HG03095 (cell line): ENCODE data around the gene FAM13A.

ENCODE experiments used
- ATAC-seq: cut with Tn5 transposase; IDR thresholded peaks from one replicate; pipeline ENCODE4 v1.9.1; 2021; ENCODE audit warnings: moderate library complexity; ENCODE audit not compliant: unreplicated experiment

FAM13A gene

DNA sequence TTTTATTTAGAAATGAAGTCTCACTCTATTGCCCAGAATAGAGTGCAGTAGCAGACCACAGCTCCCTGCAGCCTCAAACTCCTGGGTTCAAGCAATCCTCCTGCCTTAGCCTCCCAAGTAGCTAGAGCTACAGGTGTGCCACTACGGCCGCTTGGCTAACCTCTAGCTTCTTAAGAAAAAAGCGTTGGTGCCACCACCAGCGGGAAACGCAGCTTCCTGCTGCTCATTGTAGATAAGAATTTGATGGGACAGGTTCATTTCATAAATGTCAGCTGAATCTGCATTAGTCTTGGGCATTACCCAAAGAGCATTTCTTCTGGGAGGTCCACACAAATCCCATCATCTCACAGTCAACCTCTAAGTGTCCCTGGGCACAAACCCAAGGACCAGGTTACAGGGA lies 326.2 kb downstream of the FAM13A start:
- ATAC-seq: no peak

DNA sequence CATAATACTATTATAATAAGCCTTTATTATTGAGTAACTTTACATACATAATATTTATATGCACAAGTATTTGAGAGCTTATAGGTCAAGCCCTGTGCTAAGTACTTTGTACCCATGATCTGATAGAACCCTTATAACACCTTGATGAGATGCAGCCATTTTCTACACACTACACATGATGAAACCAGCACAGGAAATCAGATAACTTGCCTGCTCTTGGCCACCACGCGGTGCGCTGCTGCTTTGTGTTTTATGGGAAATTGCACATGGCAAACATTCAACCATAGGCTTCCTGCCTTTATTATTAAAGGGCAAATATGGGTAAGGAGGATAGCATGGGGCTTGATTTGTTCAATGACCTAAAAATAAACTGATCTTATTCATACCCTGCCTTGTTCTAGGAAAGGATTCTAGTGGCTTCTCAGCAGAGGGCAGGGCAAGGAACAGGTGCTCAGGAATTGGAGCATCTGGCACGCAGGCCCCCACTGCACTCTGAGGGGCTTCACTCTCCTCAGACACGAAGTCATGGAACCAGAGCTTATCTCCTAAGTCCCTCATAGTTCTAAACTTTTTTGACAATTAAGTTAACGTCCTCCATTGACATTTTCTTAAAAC lies 327.7 kb downstream of the FAM13A start:
- ATAC-seq: no peak

- ATAC-seq: no peak
These were observed 328.8 kb downstream of the FAM13A start for GRCh38 chr4:88728146-88728545.

DNA sequence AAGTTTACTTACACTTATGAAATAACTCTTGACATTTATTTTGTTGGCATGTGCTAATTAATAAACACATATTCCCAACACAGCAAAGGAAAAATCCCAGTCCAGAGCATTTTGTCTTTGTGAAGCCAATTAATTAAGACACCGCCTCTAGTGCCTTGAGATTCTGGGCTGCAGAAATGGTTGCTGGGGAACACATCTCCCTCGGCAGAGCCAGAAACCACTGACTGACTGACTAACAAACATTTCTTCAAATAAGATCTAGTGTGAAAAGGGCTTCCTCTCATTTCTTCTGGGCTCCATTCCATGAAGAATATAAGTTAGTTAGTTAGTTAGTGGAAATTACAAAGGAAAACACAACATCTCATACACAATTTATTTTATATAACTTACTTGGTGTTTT lies 331.0 kb downstream of the FAM13A start:
- no peak for ATAC-seq

- no peak for ATAC-seq
These were observed 331.8 kb downstream of the FAM13A start for GRCh38 chr4:88725143-88725542.

DNA sequence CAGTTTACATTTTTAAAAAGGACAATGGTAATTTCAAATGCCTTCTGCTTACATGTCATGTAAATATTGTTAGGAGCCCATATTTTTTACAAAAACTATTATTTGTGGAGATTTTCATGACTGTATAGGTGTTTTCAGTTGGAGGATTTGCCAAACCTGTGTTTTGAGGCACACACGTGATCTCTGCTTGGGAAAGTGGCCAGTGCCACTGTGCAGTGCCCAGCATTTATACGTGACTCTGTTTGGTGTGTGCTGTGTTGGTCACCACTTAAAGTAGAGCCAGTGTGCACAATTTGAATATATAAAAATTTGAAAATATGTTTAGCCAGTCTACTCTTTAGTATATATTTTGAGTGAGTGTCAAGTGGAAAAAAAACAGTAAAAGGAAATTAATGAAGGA lies 332.6 kb downstream of the FAM13A start:
- no peak for ATAC-seq

GRCh38 chr4:88722828-88723227 lies 334.2 kb downstream of the FAM13A start:
- ATAC-seq: no peak

GRCh38 chr4:88722276-88722780 lies 334.7 kb downstream of the FAM13A start:
- ATAC-seq: no peak

- no peak for ATAC-seq
These were observed 336.2 kb downstream of the FAM13A start for GRCh38 chr4:88720451-88721428.

GRCh38 chr4:88719381-88719780 lies 337.6 kb downstream of the FAM13A start:
- ATAC-seq: no peak

DNA sequence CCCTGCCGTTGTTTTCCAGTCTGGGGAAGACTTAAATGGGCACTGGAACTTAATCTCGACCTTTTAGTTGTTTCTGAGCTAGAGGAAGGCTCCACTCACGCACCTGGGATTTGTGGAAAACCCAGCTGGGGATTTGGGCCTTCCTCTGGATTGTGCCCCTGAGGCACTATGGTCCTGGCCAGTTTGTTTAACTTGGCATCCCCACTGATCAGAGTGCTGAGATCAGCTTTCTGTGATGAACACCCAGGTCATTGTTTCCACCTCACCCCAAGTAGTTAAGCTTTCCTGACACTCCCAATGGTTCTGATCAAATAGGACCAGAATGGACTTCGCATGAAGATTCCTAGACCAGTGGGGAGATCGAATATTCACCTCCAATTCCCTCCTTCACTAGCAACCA lies 338.9 kb downstream of the FAM13A start:
- no peak for ATAC-seq

- ATAC-seq: no peak
These were observed 343.2 kb downstream of the FAM13A start for GRCh38 chr4:88713782-88714181.

GRCh38 chr4:88709989-88710388 lies 347.0 kb downstream of the FAM13A start:
- ATAC-seq: no peak

- ATAC-seq: no peak
These were observed 350.4 kb downstream of the FAM13A start for GRCh38 chr4:88706574-88706973.

GRCh38 chr4:88705805-88706492 lies 351.0 kb downstream of the FAM13A start:
- ATAC-seq: no peak

DNA sequence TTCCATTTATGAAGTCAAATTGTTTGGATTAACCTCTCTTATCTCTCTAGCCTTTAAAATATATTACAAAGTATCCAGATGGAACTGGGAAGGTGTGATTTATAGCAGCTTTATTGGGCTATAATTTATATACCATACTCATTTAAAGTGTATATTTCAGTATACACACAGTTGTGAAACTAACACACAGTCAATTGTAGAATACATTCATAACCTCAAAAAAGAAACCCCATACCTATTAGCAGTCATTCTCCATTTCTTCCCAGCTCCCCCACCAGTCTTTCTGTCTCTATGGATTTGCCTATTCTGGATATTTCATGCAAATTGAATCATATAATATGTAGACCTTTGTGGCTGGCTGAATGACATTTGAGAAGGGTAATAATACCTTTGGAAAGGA lies 351.8 kb downstream of the FAM13A start:
- no peak for ATAC-seq

DNA sequence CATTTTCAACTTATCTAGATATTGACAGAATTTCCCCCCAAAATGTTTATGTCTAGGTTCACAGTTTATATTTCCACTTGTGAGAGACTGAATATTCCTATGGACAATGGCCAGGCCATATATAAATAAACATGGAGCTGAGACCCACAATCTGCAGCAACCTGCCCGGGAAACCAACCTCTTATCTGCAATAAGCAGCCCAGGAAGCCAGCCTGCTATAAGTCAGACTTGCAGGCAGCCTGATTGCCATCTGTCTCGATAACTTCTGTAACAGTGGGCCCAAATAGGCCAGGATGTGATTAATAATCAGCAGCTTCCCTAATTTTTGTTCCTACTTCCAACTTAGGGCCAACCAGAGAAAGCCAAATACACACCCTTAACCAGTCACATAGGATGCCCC lies 354.2 kb downstream of the FAM13A start:
- no peak for ATAC-seq

DNA sequence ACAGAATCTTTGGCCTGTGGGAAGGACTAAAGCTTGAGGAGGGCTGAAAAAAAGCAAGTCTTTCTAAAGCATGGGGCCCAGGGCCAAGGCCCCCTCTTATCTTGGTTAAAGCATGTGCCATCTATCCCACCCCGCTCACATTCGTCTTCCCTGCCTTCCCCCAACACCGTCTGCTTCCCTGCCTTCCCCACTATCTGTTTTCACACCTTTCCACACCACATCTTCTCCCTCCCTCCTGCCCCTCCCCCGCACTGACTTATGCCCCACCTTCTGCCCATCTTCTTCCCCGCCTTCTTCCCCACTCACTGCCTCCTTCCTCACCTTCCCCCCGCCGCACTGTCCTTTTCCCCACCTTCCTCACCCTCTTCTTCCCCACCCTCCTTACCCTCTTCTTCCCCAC lies 358.5 kb downstream of the FAM13A start:
- ATAC-seq: no peak

- peak; percentile 95 for ATAC-seq
These were observed 359.2 kb downstream of the FAM13A start, which contains the start of gene NAP1L5 for GRCh38 chr4:88697588-88698329. Gene NAP1L5 (minus strand): TSS chr4:88697829. CDS start chr4:88697754, 75 bp downstream.

- no peak for ATAC-seq
These were observed 359.8 kb downstream of the FAM13A start for GRCh38 chr4:88697141-88697540.

- no peak for ATAC-seq
These were observed 360.4 kb downstream of the FAM13A start for GRCh38 chr4:88696630-88697029.
